Measurements from ENCODE around the gene SPATA13.

Gene SPATA13

GRCh38 chr13:24199016-24199415 is 38.5 kb downstream of the SPATA13 start:
- no peak for TF ChIP-seq TAF1 (IDR thresholded peaks at IDR 0.05; ENCODE audit: borderline replicate concordance, insufficient read depth, low read length)
- TF ChIP-seq FOXP2 (optimal IDR thresholded peaks at IDR 0.05; ENCODE audit: borderline replicate concordance, extremely low read depth, extremely low read length, insufficient read depth), result no peak
- no peak for TF ChIP-seq REST (IDR thresholded peaks at IDR 0.05; ENCODE audit: insufficient read depth in 1 of 2, low read depth in 2 of 2, low read length in 2 of 2)
- no peak for TF ChIP-seq POLR2AphosphoS5 (IDR thresholded peaks at IDR 0.05; ENCODE audit: low read depth, low read length)
- TF ChIP-seq SIN3A (IDR thresholded peaks at IDR 0.05; ENCODE audit: borderline replicate concordance, insufficient read depth, low read length), result no peak

GRCh38 chr13:24202215-24202614 is 41.7 kb downstream of the SPATA13 start:
- no peak for TF ChIP-seq TAF1 (IDR thresholded peaks at IDR 0.05; ENCODE audit: borderline replicate concordance, insufficient read depth, low read length)
- no peak for TF ChIP-seq FOXP2 (optimal IDR thresholded peaks at IDR 0.05; ENCODE audit: borderline replicate concordance, extremely low read depth, extremely low read length, insufficient read depth)
- TF ChIP-seq REST (IDR thresholded peaks at IDR 0.05; ENCODE audit: insufficient read depth in 1 of 2, low read depth in 2 of 2, low read length in 2 of 2), result no peak
- TF ChIP-seq SIN3A (IDR thresholded peaks at IDR 0.05; ENCODE audit: borderline replicate concordance, insufficient read depth, low read length), result no peak
- no peak for TF ChIP-seq POLR2AphosphoS5 (IDR thresholded peaks at IDR 0.05; ENCODE audit: low read depth, low read length)

DNA sequence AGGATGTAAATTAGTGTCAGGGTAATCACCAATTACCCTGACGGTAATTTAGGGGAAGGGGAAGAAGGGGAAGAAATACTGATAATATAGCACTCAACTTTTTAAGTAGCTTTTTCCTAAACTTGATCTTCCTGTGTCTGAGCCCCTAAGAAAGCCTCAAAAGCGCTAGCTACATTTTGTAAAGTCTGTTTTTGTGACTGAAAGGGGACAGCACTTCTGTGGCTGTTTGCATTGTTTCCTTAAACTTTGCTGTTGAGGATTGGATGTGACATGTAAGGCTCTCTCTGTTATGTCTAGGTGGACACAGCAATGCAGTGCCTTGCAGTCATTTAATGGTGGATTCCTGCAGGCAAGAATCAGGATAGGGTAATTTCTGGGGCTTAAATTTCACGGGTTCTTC is 42.8 kb downstream of the SPATA13 start:
- TF ChIP-seq TAF1 (IDR thresholded peaks at IDR 0.05; ENCODE audit: borderline replicate concordance, insufficient read depth, low read length), result no peak
- no peak for TF ChIP-seq SIN3A (IDR thresholded peaks at IDR 0.05; ENCODE audit: borderline replicate concordance, insufficient read depth, low read length)
- TF ChIP-seq FOXP2 (optimal IDR thresholded peaks at IDR 0.05; ENCODE audit: borderline replicate concordance, extremely low read depth, extremely low read length, insufficient read depth), result no peak
- no peak for TF ChIP-seq POLR2AphosphoS5 (IDR thresholded peaks at IDR 0.05; ENCODE audit: low read depth, low read length)
- TF ChIP-seq REST (IDR thresholded peaks at IDR 0.05; ENCODE audit: insufficient read depth in 1 of 2, low read depth in 2 of 2, low read length in 2 of 2), result no peak

- TF ChIP-seq POLR2AphosphoS5 (IDR thresholded peaks at IDR 0.05; ENCODE audit: low read depth, low read length) (no peak), FOXP2 (optimal IDR thresholded peaks at IDR 0.05; ENCODE audit: borderline replicate concordance, extremely low read depth, extremely low read length, insufficient read depth) (no peak), REST (IDR thresholded peaks at IDR 0.05; ENCODE audit: insufficient read depth in 1 of 2, low read depth in 2 of 2, low read length in 2 of 2) (no peak), TAF1 (IDR thresholded peaks at IDR 0.05; ENCODE audit: borderline replicate concordance, insufficient read depth, low read length) (no peak)
Observed at GRCh38 chr13:24203811-24204210, 43.3 kb downstream of the SPATA13 start.

Measured in PFSK-1 (cell line).